Neural cell (in vitro differentiated cells): Measurements from ENCODE around the gene AMDHD2.
"Not testable (repeated sequence)": the region's sequence is repeated elsewhere in the genome, so short reads cannot be mapped to it uniquely, and the experiment has no call there.

ENCODE experiments used
- CTCF ChIP-seq: fragments of 450-650 bp; IDR thresholded peaks from 2 replicates; pipeline ENCODE4 v1.5.1; 2014; ENCODE audit warnings: antibody characterized with exemption, mild to moderate bottlenecking, moderate library complexity; ENCODE audit not compliant: poor library complexity, severe bottlenecking
- MXI1 ChIP-seq: fragments of 450-650 bp; conservative IDR thresholded peaks from 2 replicates; pipeline ENCODE4 v1.6.1; 2014; ENCODE audit warnings: antibody characterized with exemption, mild to moderate bottlenecking; ENCODE audit not compliant: poor library complexity, severe bottlenecking
- POLR2AphosphoS5 ChIP-seq: IDR thresholded peaks from 2 replicates; pipeline ENCODE4 v1.6.1; 2012
- RAD21 ChIP-seq: fragments of 450-650 bp; conservative IDR thresholded peaks from 2 replicates; pipeline ENCODE4 v1.6.1; 2014; ENCODE audit warnings: antibody characterized with exemption, mild to moderate bottlenecking, moderate library complexity
- TAF1 ChIP-seq: IDR thresholded peaks from 2 replicates; pipeline ENCODE4 v1.6.1; 2012; ENCODE audit warnings: low read depth

DNA sequence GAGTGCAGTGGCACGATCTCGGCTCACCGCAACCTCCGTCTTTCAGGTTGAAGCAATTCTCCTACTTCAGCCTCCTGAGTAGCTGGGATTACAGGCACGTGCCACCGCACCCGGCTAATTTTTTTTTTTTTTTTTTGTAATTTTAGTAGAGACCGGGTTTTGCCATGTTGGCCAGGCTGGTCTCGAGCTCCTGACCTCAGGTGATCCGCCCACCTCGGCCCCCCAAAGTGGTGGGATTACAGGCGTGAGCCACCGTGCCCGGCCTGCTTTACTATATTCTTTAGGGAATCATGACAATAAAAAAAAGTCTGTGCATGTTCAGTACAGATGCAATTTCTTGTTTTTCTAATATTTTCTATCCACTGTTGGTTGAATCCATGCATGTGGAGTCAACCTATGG lies 23.6 kb downstream of the AMDHD2 start:
- not testable (repeated sequence) for TF ChIP-seq CTCF, MXI1, TAF1, RAD21, POLR2AphosphoS5
